Endothelial cell (in vitro differentiated cells): Measurements from ENCODE around the gene TIGD4. TPM values are rescaled to one million over a fixed set of nuclear protein-coding genes. Genes with fewer than 3 reads are reported as not detected.
"Not testable (repeated sequence)": the region's sequence is repeated elsewhere in the genome, so short reads cannot be mapped to it uniquely, and the experiment has no call there.

ENCODE experiments used
- DNase-seq: peaks from one replicate; pipeline ENCODE4 v3.0.0; 2021; ENCODE audit warnings: low spot score
- H3K27ac Mint-ChIP-seq: one replicate; pipeline ENCODE4 v1.8.0; 2021; ENCODE audit warnings: mixed read lengths, inconsistent platforms; ENCODE audit not compliant: unreplicated experiment
- H3K27me3 Mint-ChIP-seq: one replicate; pipeline ENCODE4 v1.8.0; 2021; ENCODE audit warnings: mild to moderate bottlenecking, moderate library complexity, mixed read lengths, inconsistent platforms; ENCODE audit not compliant: unreplicated experiment
- H3K36me3 Mint-ChIP-seq: one replicate; pipeline ENCODE4 v1.8.0; 2021; ENCODE audit warnings: mild to moderate bottlenecking, low read depth, mixed read lengths, inconsistent platforms; ENCODE audit not compliant: unreplicated experiment
- H3K4me1 Mint-ChIP-seq: one replicate; pipeline ENCODE4 v1.8.0; 2021; ENCODE audit warnings: mild to moderate bottlenecking, mixed read lengths, inconsistent platforms; ENCODE audit not compliant: unreplicated experiment
- H3K4me3 Mint-ChIP-seq: one replicate; pipeline ENCODE4 v1.8.0; 2021; ENCODE audit warnings: mild to moderate bottlenecking, mixed read lengths, inconsistent platforms; ENCODE audit not compliant: unreplicated experiment
- H3K9me3 Mint-ChIP-seq: one replicate; pipeline ENCODE4 v1.8.0; 2021; ENCODE audit warnings: mixed read lengths, inconsistent platforms; ENCODE audit not compliant: unreplicated experiment
- CTCF ChIP-seq: fragments of 200-600 bp; sonication (generic); IDR thresholded peaks from one replicate; pipeline ENCODE4 v1.5.0; 2021; ENCODE audit warnings: antibody characterized with exemption; ENCODE audit not compliant: unreplicated experiment
- total RNA-seq: library from RNA; stranded (reverse); fragmentation: NEBNext Ultra II Directional; extraction: Animal tissue kit (Norgen Biotek cat#: 25700); gene quantifications from one replicate; pipeline ENCODE4 v1.2.1, GENCODE V29; 2021; ENCODE audit not compliant: unreplicated experiment

TIGD4 gene
- total RNA-seq, 1 donor from 2014 or later = 1.3 TPM

GRCh38 chr4:152776352-152776751, 3.2 kb downstream of the TIGD4 start:
- no peak for DNase-seq
- no peak for TF ChIP-seq CTCF
- Mint-ChIP-seq H3K4me3 (no peak overlapping the region), H3K9me3 (no peaks in the 10 kb centered on the region), H3K27ac (no peak overlapping the region), H3K27me3 (peaks cover 16% of the 10 kb centered on the region), H3K36me3 (peaks cover 5% of the 10 kb centered on the region), H3K4me1 (peaks cover 22% of the 10 kb centered on the region)

- Mint-ChIP-seq H3K4me1 (peaks cover 13% of the 10 kb centered on the region), H3K9me3 (no peaks in the 10 kb centered on the region), H3K27me3 (peaks cover 1% of the 10 kb centered on the region), H3K36me3 (peaks cover 3% of the 10 kb centered on the region), H3K27ac (no peak overlapping the region), H3K4me3 (no peak overlapping the region)
- no peak for TF ChIP-seq CTCF
- no peak for DNase-seq
Measured at GRCh38 chr4:152773953-152774352, 5.6 kb downstream of the TIGD4 start.

GRCh38 chr4:152773339-152773738, 6.2 kb downstream of the TIGD4 start:
- no peak for TF ChIP-seq CTCF
- Mint-ChIP-seq H3K4me1 (peaks cover 7% of the 10 kb centered on the region), H3K36me3 (no peaks in the 10 kb centered on the region), H3K4me3 (no peak overlapping the region), H3K27ac (no peak overlapping the region), H3K27me3 (no peaks in the 10 kb centered on the region), H3K9me3 (no peaks in the 10 kb centered on the region)
- DNase-seq = no peak

GRCh38 chr4:152771741-152772533, 7.6 kb downstream of the TIGD4 start:
- H3K27ac Mint-ChIP-seq = no peak overlapping the region

GRCh38 chr4:152765069-152765737, 14.3 kb downstream of the TIGD4 start:
- not testable (repeated sequence) for H3K9me3 Mint-ChIP-seq, H3K4me1 Mint-ChIP-seq, DNase-seq, H3K27ac Mint-ChIP-seq, H3K36me3 Mint-ChIP-seq, H3K27me3 Mint-ChIP-seq, H3K4me3 Mint-ChIP-seq

More at GRCh38 chr4:152771741-152772533, 7.6 kb downstream of the TIGD4 start:
- Mint-ChIP-seq H3K9me3 (no peaks in the 10 kb centered on the region), H3K36me3 (no peaks in the 10 kb centered on the region), H3K4me3 (no peak overlapping the region), H3K4me1 (no peaks in the 10 kb centered on the region), H3K27me3 (no peaks in the 10 kb centered on the region)
- no peak for TF ChIP-seq CTCF
- DNase-seq = no peak
